Fibroblast of lung (primary cell): ENCODE results near the gene COL4A5. TPM values are rescaled to one million over a fixed set of nuclear protein-coding genes. Genes with fewer than 3 reads are reported as not detected.
A peak's percentile ranks its signal among the peaks of the same experiment; 100 is the strongest.

Experiments used
- DNase-seq, 2 donors: peaks; one replicate each; pipeline versions ENCODE4 v3.0.0 to v3.0.0-alpha.2; 2010; ENCODE audit warnings: low read depth in 2 of 2
- H2AFZ ChIP-seq: 2 replicates; pipeline ENCODE4 v1.5.1; 2012; ENCODE audit warnings: low read length, control low read depth, inconsistent platforms
- H3K27ac ChIP-seq: 2 replicates; pipeline ENCODE4 v1.5.1; 2011; ENCODE audit warnings: low read length, control low read depth; ENCODE audit not compliant: insufficient read depth
- H3K27me3 ChIP-seq: 2 replicates; pipeline ENCODE4 v1.5.1; 2011; ENCODE audit warnings: mild to moderate bottlenecking, low read length; ENCODE audit not compliant: control insufficient read depth, insufficient read depth
- H3K36me3 ChIP-seq: 2 replicates; pipeline ENCODE4 v1.5.1; 2011; ENCODE audit warnings: low read length; ENCODE audit not compliant: control insufficient read depth, insufficient read depth
- H3K4me1 ChIP-seq: 2 replicates; pipeline ENCODE4 v1.5.1; 2011; ENCODE audit warnings: low read length; ENCODE audit not compliant: control insufficient read depth, insufficient read depth; ENCODE audit errors: extremely low read depth
- H3K4me2 ChIP-seq: 2 replicates; pipeline ENCODE4 v1.5.1; 2011; ENCODE audit warnings: low read length, control low read depth; ENCODE audit not compliant: insufficient read depth; ENCODE audit errors: extremely low read depth
- H3K4me3 ChIP-seq, 4 experiments: fragments of 200-600 bp in 1 of 4; sonication (generic) in 1 of 4; replicated peaks in 1 of 4; 2 replicates each; pipeline ENCODE4 v1.5.1; 2011 to 2016; ENCODE audit warnings: low read length in 4 of 4, low read depth in 3 of 4, mild to moderate bottlenecking in 3 of 4, control low read depth in 2 of 4, inconsistent platforms in 1 of 4, mixed read lengths in 1 of 4; ENCODE audit not compliant: insufficient read depth in 1 of 4; ENCODE audit errors: control extremely low read depth in 1 of 4
- H3K79me2 ChIP-seq: 2 replicates; pipeline ENCODE4 v1.5.1; 2012; ENCODE audit warnings: mild to moderate bottlenecking, low read length, inconsistent platforms; ENCODE audit not compliant: control insufficient read depth, insufficient read depth
- H3K9ac ChIP-seq: 2 replicates; pipeline ENCODE4 v1.5.1; 2011; ENCODE audit warnings: mild to moderate bottlenecking, low read length, control low read depth; ENCODE audit not compliant: insufficient read depth
- H3K9me3 ChIP-seq: 2 replicates; pipeline ENCODE4 v1.5.1; 2012; ENCODE audit warnings: low read depth, low read length; ENCODE audit not compliant: control insufficient read depth, insufficient read depth
- H4K20me1 ChIP-seq: 2 replicates; pipeline ENCODE4 v1.5.1; 2011; ENCODE audit warnings: low read length; ENCODE audit not compliant: control insufficient read depth, insufficient read depth; ENCODE audit errors: extremely low read depth
- EZH2 ChIP-seq: IDR thresholded peaks from 2 replicates; pipeline ENCODE4 v1.5.1; 2012; ENCODE audit warnings: low read length, control low read depth, mild to moderate bottlenecking; ENCODE audit errors: missing control alignments
- polyA plus RNA-seq, 2 donors: library from polyadenylated mRNA; depleted of rRNA in 1 of 2; stranded (reverse) in 1 of 2; unstranded in 1 of 2; fragments of >200 nt; gene quantifications; 2 replicates each; pipeline ENCODE4 v1.2.1, GENCODE V29; 2011 to 2012; ENCODE audit warnings: missing spikeins in 1 of 2
- total RNA-seq: library from RNA; depleted of rRNA; stranded (reverse); fragments of >200 nt; gene quantifications from 2 replicates; pipeline ENCODE4 v1.2.1, GENCODE V29; 2014
- TF ChIP-seq, protein P1 (sequence below), 2 donors: IDR thresholded peaks in 1 of 2; conservative IDR thresholded peaks in 1 of 2; 1 replicate in 1 of 2; 2 replicates in 1 of 2; pipeline ENCODE4 v1.5.1; 2011 to 2012; ENCODE audit warnings: low read length in 2 of 2, control low read depth in 1 of 2, inconsistent platforms in 1 of 2, low read depth in 1 of 2, mild to moderate bottlenecking in 1 of 2

Gene COL4A5
- total and polyA plus RNA-seq, 2 donors (not counting 1 experiment from before 2014, with no cell fraction given) = 4.9 to 54.7 TPM

DNA sequence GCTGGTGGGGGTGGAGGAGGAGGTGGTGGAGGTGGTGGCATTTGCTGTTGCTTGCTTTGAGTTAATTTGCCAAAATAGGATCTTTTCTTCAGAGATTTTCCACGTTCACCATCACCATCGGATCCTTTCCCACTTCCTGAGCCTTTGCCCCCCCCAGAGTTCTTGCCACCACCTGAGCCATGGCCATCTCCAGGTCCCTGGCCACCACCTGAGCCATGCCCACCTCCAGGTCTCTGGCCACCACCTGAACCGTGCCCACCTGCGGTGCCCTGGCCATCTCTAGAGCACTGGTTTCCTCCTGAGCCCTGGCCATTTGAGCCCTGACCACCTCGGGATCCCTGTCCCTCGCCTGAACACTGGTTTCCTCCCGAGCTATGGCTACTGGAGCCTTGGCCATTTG lies 294.8 kb downstream of the COL4A5 start:
- no peak for DNase-seq
- Histone ChIP-seq H3K27ac (no peak overlapping the region), H3K79me2 (no peaks in the 10 kb centered on the region), H3K36me3 (no peaks in the 10 kb centered on the region), H3K27me3 (peaks cover 8% of the 10 kb centered on the region), H3K9me3 (no peaks in the 10 kb centered on the region), H3K4me3 (no peak overlapping the region), H3K4me1 (no peaks in the 10 kb centered on the region), H2AFZ (no peak overlapping the region), H4K20me1 (no peaks in the 10 kb centered on the region), H3K4me2 (no peak overlapping the region), H3K9ac (no peak overlapping the region)
- TF ChIP-seq, protein P1, sequence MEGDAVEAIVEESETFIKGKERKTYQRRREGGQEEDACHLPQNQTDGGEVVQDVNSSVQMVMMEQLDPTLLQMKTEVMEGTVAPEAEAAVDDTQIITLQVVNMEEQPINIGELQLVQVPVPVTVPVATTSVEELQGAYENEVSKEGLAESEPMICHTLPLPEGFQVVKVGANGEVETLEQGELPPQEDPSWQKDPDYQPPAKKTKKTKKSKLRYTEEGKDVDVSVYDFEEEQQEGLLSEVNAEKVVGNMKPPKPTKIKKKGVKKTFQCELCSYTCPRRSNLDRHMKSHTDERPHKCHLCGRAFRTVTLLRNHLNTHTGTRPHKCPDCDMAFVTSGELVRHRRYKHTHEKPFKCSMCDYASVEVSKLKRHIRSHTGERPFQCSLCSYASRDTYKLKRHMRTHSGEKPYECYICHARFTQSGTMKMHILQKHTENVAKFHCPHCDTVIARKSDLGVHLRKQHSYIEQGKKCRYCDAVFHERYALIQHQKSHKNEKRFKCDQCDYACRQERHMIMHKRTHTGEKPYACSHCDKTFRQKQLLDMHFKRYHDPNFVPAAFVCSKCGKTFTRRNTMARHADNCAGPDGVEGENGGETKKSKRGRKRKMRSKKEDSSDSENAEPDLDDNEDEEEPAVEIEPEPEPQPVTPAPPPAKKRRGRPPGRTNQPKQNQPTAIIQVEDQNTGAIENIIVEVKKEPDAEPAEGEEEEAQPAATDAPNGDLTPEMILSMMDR (conservative IDR thresholded peaks at IDR 0.05 in 1 of 2, IDR thresholded peaks at IDR 0.05 in 1 of 2; ENCODE audit: low read depth in 1 of 2, low read length in 2 of 2) = no peak
- no peak for TF ChIP-seq EZH2

DNA sequence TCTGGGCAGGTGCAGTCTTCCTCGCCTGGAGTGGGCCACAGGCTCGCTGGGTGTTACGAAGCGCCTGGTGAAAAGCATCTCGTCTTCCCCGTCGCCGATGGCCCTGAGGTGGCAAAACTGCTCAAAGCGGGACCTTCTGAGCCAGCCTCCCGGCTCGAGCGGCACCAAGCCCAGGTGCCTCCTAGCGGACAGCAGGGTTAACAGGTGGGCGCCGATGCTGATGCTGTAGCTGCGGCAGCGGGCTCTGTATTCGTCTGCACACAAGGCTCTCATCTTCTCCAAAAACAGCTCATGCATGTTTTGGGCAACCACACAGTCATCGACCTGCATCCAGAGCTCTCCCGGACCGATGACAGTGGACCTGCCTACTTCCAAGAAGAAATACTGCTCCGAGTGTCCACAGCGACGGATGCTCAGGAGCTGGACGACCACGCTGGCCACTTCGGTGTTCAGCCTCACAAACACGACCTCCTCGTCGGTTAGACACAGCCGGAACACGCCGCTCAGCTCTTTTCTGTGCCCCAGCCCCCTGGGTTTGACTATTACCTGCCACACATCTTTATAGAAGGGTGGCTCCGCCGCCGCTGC lies 295.5 kb downstream of the COL4A5 start:
- TF ChIP-seq EZH2 = no peak
- TF ChIP-seq, protein P1 (conservative IDR thresholded peaks at IDR 0.05 in 1 of 2, IDR thresholded peaks at IDR 0.05 in 1 of 2; ENCODE audit: low read depth in 1 of 2, low read length in 2 of 2) = no peak

DNA sequence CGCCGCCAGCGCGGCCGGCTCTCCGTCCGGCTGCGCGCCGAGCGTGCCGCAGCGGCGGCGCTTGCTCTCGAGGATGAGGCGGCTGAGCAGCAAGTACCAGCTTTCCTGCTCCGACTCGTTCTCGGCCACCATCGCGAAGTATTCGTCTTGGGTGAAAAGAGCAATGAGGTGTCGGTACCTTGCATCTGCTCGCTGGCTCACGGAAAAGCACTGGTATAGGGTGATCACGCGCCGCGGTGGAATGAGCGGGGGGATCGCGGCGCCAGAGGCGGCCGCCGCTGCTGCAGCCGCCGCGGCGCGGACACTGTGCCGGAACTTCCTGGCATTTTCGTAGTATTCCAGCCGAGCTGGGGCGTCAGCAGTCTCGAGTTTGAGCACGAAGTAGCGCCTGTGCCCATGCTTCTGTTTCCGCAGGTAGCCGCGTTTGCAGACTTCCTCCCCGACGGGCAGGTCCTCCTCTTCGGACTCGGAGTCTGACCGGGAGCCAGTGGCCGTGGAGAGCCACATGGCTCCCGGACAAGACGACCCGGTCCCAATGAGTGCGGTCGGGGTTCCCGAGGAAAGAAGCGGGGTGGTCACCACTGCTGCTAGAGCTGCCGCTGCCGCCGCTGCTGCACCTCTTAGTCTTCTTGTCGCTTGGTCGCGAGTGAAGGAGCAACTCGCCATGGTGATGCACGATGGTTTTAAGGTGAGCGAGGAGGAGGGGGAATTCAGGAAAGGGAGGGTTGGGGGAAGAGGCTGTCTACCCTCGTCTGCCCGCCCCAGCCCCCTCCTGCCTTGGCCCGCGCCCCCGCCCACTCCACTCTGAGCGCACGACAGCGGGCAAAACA lies 296.3 kb downstream of the COL4A5 start:
- no peak overlapping the region for H2AFZ ChIP-seq
- H3K9me3 ChIP-seq = no peaks in the 10 kb centered on the region
- H3K4me2 ChIP-seq = peak overlapping the region; percentile 23
- no peaks in the 10 kb centered on the region for H3K4me1 ChIP-seq
- H3K27ac ChIP-seq = no peak overlapping the region
- H3K4me3 ChIP-seq = peak overlapping the region in 3 of 4 experiments; percentile 17 to 41 (median 41)
- H3K79me2 ChIP-seq = no peaks in the 10 kb centered on the region
- peak; percentile 1 to 9 for DNase-seq
- no peaks in the 10 kb centered on the region for H3K36me3 ChIP-seq
- TF ChIP-seq, protein P1 (conservative IDR thresholded peaks at IDR 0.05 in 1 of 2, IDR thresholded peaks at IDR 0.05 in 1 of 2; ENCODE audit: low read depth in 1 of 2, low read length in 2 of 2) = no peak
- TF ChIP-seq EZH2 = no peak
- no peak overlapping the region for H3K9ac ChIP-seq
- H4K20me1 ChIP-seq = no peaks in the 10 kb centered on the region
- H3K27me3 ChIP-seq = peaks cover 8% of the 10 kb centered on the region

More for the DNA sequence above, 295.5 kb downstream of the COL4A5 start:
- Histone ChIP-seq H3K4me2 (no peak overlapping the region), H4K20me1 (no peaks in the 10 kb centered on the region), H3K9me3 (no peaks in the 10 kb centered on the region), H3K27ac (no peak overlapping the region), H3K9ac (no peak overlapping the region), H3K4me3 (no peak overlapping the region), H2AFZ (no peak overlapping the region), H3K27me3 (peaks cover 8% of the 10 kb centered on the region), H3K4me1 (no peaks in the 10 kb centered on the region), H3K36me3 (no peaks in the 10 kb centered on the region), H3K79me2 (no peaks in the 10 kb centered on the region)
- DNase-seq = no peak
